AG08395 (cell line): ENCODE measurements around the gene EIF2S3B.
"Not testable (repeated sequence)": the region's sequence is repeated elsewhere in the genome, so short reads cannot be mapped to it uniquely, and the experiment has no call there.

Experiments used
- DNase-seq: peaks from one replicate; pipeline ENCODE4 v3.0.0; 2012; ENCODE audit warnings: mixed read lengths, low spot score

The EIF2S3B gene

GRCh38 chr12:10505620-10506019 is at the start of gene EIF2S3B:
EIF2S3B (plus strand) TSS chr12:10505890; CDS start chr12:10505903, 13 bp downstream.
- no peak for DNase-seq

DNA sequence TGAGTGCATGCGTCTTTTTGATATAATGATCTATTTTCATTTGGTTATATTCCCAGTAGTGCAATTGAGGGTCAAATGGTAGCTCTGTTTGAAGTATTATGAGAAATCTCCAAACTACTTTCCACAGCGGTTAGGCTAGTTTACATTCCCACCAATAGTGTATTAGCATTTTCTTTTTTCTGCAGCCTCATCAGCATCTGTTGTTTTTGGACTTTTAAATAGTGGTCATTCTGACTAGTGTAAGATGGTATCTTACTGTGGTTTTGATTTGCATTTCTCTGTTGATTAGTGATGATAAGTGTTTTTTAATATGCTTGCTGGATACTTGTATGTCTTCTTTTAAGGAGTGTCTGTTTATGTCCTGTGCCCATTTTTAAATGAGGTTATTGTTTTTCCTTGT is 48.8 kb upstream of the EIF2S3B start:
- no peak for DNase-seq

DNA sequence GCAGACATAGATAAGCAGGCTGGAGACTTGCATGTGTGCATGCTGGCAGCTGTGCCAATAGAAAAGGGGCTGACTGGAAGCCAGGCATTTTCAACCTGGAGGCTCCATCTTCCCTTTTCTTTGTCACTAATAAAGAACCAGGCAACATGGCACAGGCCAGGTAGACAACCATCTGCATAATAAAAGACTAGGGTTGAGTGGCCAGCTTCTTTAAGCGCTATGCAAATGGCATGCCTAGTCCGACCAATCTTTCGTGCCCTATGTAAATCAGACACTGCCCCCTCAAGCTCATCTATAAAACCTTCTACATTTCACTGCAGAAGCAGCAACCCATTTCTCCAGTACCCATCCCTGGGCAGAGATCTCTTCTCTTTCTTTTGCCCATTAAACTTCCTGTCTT is 47.9 kb upstream of the EIF2S3B start:
- no peak for DNase-seq

- DNase-seq, result no peak
Observed at GRCh38 chr12:10466311-10466710, 39.4 kb upstream of the EIF2S3B start.

DNA sequence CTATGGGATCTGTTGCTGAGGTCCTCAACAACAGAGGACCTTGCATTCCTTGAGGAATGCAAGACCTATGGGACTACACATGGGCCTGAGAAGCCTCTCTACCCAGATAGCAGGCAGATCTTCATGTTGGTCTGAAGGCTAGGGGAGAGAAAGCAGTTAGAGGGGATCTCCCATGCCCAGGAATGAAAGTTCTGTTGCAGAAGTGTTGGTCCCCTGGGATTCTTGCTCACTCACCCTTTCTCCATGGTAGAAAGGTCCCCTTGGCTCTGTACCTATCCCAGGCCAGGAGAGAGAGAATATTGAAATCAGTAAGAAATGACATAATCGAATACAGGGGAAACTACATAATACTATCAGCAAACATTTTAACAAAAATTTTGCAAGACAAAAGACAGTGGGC is 36.0 kb upstream of the EIF2S3B start:
- no peak for DNase-seq

GRCh38 chr12:10472808-10473207 is 32.9 kb upstream of the EIF2S3B start:
- not testable (repeated sequence) for DNase-seq

DNA sequence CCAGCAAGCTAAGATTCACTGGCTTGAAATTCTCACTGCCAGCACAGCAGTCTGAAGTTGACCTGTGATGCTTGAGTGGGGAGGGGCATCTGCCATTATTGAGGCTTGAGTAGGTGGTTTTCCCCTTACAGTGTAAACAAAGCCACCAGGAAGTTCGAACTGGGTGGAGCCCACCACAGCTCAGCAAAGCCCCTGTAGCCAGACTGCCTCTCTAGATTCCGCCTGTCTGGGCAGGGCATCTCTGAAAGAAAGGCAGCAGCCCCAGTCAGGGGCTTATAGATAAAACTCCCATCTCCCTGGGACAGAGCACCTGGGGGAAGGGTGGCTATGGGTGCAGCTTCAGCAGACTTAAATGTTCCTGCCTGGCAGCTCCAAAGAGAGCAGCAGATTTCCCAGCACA is 23.8 kb upstream of the EIF2S3B start:
- DNase-seq, result not testable (repeated sequence)

DNA sequence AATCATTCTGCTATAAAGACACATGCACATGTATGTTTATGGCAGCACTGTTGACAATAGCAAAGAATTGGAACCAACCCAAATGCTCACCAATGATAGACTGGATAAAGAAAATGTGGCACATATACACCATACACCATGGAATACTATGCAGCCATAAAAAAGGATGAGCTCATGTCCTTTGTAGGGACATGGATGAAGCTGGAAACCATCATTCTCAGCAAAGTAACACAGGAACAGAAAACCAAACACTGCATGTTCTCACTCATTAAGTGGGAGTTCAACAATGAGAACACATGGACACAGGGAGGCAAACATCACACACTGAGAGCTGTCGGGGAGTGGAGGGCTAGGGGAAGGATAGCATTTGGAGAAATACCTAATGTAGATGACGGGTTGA is 18.4 kb upstream of the EIF2S3B start:
- not testable (repeated sequence) for DNase-seq

DNA sequence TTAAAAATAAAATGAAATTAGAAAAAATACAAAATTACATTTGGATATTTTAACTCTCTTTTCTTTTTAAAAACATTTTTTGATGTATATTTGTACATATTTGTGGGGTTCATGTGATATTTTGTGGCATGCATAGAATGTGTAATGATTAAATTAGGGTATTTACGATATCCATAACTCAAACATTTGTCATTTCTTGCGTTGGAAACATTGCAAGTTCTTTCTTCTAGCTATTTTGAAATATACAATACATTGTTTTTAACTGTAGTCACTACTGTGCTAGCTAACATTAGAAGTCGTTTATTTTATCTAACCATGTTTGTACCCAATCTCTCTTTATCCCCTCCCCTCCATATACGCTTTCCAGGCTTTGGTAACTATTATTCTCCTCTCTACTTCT is 13.9 kb upstream of the EIF2S3B start:
- no peak for DNase-seq

GRCh38 chr12:10497602-10498001 is 8.1 kb upstream of the EIF2S3B start:
- DNase-seq, result no peak

DNA sequence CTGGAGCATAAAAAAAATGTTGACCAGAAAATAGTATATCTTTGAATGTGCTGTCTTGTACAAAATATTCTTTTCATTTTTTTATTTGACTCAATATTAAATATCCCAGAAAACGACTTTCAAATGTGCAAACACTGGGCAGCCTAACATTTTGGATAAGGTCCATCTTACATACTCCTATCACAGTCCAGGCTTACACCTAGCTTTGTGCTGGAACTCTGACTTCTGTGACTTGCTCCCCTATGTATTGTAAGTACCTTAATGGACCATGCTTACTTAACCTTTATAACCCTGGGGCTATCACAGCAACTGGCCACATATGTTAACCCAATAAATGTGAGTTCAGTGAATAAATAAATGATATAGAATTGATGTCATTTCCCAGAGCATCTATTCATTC is 7.6 kb upstream of the EIF2S3B start:
- no peak for DNase-seq

- DNase-seq, result peak; percentile 3
Observed at GRCh38 chr12:10501030-10501429, 4.7 kb upstream of the EIF2S3B start.

GRCh38 chr12:10503460-10503859 is 2.2 kb upstream of the EIF2S3B start:
- no peak for DNase-seq

GRCh38 chr12:10511756-10512355 is 6.2 kb downstream of the EIF2S3B start:
- DNase-seq, result no peak

DNA sequence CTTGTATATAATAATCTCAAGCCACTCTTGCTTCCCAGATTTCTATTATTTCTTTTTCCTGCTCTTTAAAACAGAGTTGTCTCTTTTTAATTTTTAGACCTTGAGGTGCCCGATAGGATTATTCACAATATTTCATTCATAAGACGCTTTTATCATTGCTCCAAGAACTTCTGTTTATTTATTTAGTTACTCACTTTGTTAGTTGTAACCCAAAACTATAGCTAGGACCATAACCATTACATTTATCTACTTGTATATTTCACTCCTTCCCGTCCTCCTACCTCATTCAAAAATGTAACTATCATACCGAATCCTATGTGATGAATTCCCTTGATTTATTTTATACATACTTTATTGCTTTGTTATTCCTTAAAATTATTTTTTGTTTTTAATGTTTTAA is 7.1 kb downstream of the EIF2S3B start:
- no peak for DNase-seq

DNA sequence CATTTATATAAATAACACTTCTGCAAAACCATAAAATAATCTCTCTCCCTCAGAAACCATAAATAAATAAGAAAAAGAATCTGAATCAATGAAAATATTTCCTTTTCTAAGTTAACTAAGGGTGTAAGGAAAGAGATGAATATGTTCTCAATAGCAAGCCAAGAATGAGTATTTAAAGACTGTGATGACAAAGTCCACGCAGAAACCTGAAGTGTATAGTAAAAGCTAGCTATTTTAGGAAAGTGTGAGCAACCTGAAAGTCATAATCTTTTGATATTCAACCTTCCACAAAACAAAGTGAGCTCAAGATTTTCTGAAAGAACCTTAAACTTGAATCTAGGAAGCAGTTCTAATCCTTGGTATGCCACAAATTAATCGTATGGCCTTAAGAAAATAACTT is 15.9 kb downstream of the EIF2S3B start:
- DNase-seq, result no peak

GRCh38 chr12:10528174-10528953 is 22.7 kb downstream of the EIF2S3B start:
- DNase-seq, result no peak

DNA sequence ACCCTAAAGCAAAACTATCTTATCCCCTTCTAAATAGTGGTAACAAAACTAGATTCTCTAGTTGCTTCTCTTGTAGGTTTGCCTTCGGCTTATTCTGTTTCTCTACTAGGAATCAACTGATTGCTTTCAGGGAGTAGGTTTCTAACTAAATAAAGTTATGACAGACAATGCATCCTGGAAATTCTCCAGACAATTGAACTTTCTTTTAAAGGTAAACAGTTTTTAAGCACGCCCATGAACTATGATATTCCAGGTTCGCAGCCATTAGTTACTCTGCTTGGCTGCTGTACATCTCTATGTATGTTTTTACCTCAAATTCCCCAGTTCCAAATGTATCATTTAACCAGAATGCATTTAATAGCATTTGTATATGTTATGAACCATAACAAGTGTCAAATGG is 23.9 kb downstream of the EIF2S3B start:
- no peak for DNase-seq

- DNase-seq, result no peak
Observed at GRCh38 chr12:10537721-10538120, 32.0 kb downstream of the EIF2S3B start.

- DNase-seq, result peak; percentile 30
Observed at GRCh38 chr12:10540776-10541205, 35.1 kb downstream of the EIF2S3B start.

GRCh38 chr12:10543499-10543898 is 37.8 kb downstream of the EIF2S3B start:
- no peak for DNase-seq

GRCh38 chr12:10551375-10551774 is 45.7 kb downstream of the EIF2S3B start:
- DNase-seq, result no peak

DNA sequence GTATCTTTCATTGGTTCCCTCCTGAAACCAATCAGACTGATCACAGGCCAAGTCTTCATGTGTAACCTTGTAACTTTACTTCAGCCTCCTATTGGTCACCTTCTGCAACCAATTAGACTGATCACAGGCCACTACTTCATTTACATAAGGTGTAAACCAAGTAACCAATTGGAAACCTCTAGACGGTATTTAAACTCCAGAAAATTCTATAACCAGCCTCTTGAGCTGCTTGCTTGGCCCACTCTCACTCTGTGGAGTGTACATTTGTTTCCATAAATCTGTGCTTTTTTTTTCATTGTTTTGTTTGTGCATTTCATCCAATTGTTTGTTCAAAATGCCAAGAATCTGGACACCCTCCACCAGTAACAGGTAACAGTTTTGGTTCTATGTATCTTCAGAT is 47.5 kb downstream of the EIF2S3B start:
- DNase-seq, result no peak
